Stomach (tissue), 9 donors: ENCODE data around the gene DPF1. TPM values are rescaled to one million over a fixed set of nuclear protein-coding genes. Genes with fewer than 3 reads are reported as not detected.

ENCODE experiments used
- DNase-seq, 2 donors: peaks; one replicate each; pipeline versions ENCODE4 v3.0.0 to v3.0.0-alpha.2; 2013 to 2019
- H3K27ac ChIP-seq, 5 donors: fragments of 200-600 bp in 4 of 5; sonication (generic) in 4 of 5; one replicate each; pipeline ENCODE4 v1.5.1; 2013 to 2019; ENCODE audit warnings: mild to moderate bottlenecking in 1 of 5, moderate library complexity in 1 of 5
- H3K27me3 ChIP-seq, 3 donors: fragments of 200-600 bp; sonication (generic); one replicate each; pipeline ENCODE4 v1.5.1; 2017 to 2019; ENCODE audit warnings: mixed run types in 1 of 3
- H3K36me3 ChIP-seq, 4 donors: fragments of 200-600 bp; sonication (generic); 1 replicate in 3 of 4; 2 replicates in 1 of 4; pipeline ENCODE4 v1.5.1; 2016 to 2019
- H3K4me1 ChIP-seq, 4 donors: fragments of 200-600 bp; sonication (generic); one replicate each; pipeline ENCODE4 v1.5.1; 2016 to 2019
- H3K4me3 ChIP-seq, 4 donors: fragments of 200-600 bp; sonication (generic) in 3 of 4; one replicate each; pipeline ENCODE4 v1.5.1; 2016 to 2019; ENCODE audit warnings: mild to moderate bottlenecking in 1 of 4
- H3K9me3 ChIP-seq, 4 donors: fragments of 200-600 bp; sonication (generic); one replicate each; pipeline ENCODE4 v1.5.1; 2016 to 2019
- EP300 ChIP-seq: sonication (generic); formaldehyde crosslinking; IDR thresholded peaks from one replicate; pipeline ENCODE4 v1.6.1; 2017; ENCODE audit warnings: antibody characterized with exemption
- POLR2A ChIP-seq, 4 donors: fragments of 450-650 bp; IDR thresholded peaks; one replicate each; pipeline ENCODE4 v1.6.1; 2016; ENCODE audit warnings: antibody characterized with exemption in 4 of 4, control low read depth in 2 of 4, mild to moderate bottlenecking in 1 of 4, moderate library complexity in 1 of 4
- POLR2AphosphoS5 ChIP-seq, 3 donors: sonication (generic); formaldehyde crosslinking; IDR thresholded peaks; one replicate each; pipeline ENCODE4 v1.6.1; 2016; ENCODE audit warnings: antibody characterized with exemption in 3 of 3
- WGBS, 5 donors: extraction: QIAGEN DNeasy Blood & Tissue Kit in 3 of 5; methylation state at CpG; one replicate each; pipeline versions ENCODE4 v1.1.5 to v1.1.7; 2013 to 2018; 5-methylcytosine and 5-hydroxymethylcytosine counted together
- intact Hi-C: fragments of 100-400 bp; cut with DNase I; formaldehyde crosslinking; loops from one replicate; pipeline ENCODE4 v1.15.1; 2023; ENCODE audit warnings: low total_unique reads
- polyA plus RNA-seq, 3 donors: library from polyadenylated mRNA; stranded (reverse); fragments of 200-250 nt; gene quantifications; one replicate each; pipeline ENCODE4 v1.2.3, GENCODE V29; 2013
- total RNA-seq, 5 donors: library from RNA; depleted of rRNA; stranded (reverse); fragments of >200 nt; gene quantifications; one replicate each; pipeline versions ENCODE4 v1.1.0 to v1.2.3, GENCODE V29; 2014 to 2016
- TF ChIP-seq, protein P1 (sequence below), 7 experiments: fragments of 450-650 bp in 4 of 7; fragments of 200-600 bp in 3 of 7; sonication (generic) in 3 of 7; IDR thresholded peaks; one replicate each; pipeline ENCODE4 v1.5.1; 2016 to 2019; ENCODE audit warnings: antibody characterized with exemption in 7 of 7, control low read depth in 2 of 7, mild to moderate bottlenecking in 1 of 7
- donor health status: healthy with polysubstance abuse.
- donor health status: Bipolar disorder and iron deficiency.
- donor health status: healthy.

The DPF1 gene
- total and polyA plus RNA-seq, 8 donors = 0.12 to 0.43 TPM; not detected in 6

GRCh38 chr19:38170334-38170733, 53.7 kb downstream of the DPF1 start:
- H3K36me3 ChIP-seq = peaks cover 3 to 75% (median 67%) of the 10 kb centered on the region in 4 donors
- 88 to 93% (median 91%) methylated on average over 7 to 12 of the region's 12 CpGs for WGBS, 5 donors
- intact Hi-C loops = no loop called here

GRCh38 chr19:38168637-38169036, 55.4 kb downstream of the DPF1 start:
- Histone ChIP-seq H3K4me3 (no peak overlapping the region), H3K27me3 (no peaks in the 10 kb centered on the region), H3K27ac (no peak overlapping the region), H3K36me3 (peaks cover 9 to 85% (median 81%) of the 10 kb centered on the region in 4 donors), H3K9me3 (no peaks in the 10 kb centered on the region), H3K4me1 (no peaks in the 10 kb centered on the region)
- DNase-seq = no peak
- intact Hi-C loops = no loop called here
- 85 to 92% (median 90%) methylated on average over 4 of the region's 4 CpGs for WGBS, 5 donors
- no peak for TF ChIP-seq POLR2A (IDR thresholded peaks at IDR 0.05)
- TF ChIP-seq, protein P1, sequence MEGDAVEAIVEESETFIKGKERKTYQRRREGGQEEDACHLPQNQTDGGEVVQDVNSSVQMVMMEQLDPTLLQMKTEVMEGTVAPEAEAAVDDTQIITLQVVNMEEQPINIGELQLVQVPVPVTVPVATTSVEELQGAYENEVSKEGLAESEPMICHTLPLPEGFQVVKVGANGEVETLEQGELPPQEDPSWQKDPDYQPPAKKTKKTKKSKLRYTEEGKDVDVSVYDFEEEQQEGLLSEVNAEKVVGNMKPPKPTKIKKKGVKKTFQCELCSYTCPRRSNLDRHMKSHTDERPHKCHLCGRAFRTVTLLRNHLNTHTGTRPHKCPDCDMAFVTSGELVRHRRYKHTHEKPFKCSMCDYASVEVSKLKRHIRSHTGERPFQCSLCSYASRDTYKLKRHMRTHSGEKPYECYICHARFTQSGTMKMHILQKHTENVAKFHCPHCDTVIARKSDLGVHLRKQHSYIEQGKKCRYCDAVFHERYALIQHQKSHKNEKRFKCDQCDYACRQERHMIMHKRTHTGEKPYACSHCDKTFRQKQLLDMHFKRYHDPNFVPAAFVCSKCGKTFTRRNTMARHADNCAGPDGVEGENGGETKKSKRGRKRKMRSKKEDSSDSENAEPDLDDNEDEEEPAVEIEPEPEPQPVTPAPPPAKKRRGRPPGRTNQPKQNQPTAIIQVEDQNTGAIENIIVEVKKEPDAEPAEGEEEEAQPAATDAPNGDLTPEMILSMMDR (IDR thresholded peaks at IDR 0.05) = no peak
- no peak for TF ChIP-seq EP300
- no peak for TF ChIP-seq POLR2AphosphoS5 (IDR thresholded peaks at IDR 0.05)

More at GRCh38 chr19:38170334-38170733, 53.7 kb downstream of the DPF1 start:
- Histone ChIP-seq H3K9me3 (no peaks in the 10 kb centered on the region), H3K4me1 (no peaks in the 10 kb centered on the region), H3K27ac (no peak overlapping the region), H3K27me3 (no peaks in the 10 kb centered on the region), H3K4me3 (no peak overlapping the region)
- no peak for DNase-seq
- TF ChIP-seq POLR2A (IDR thresholded peaks at IDR 0.05) = no peak
- TF ChIP-seq EP300 = no peak
- TF ChIP-seq POLR2AphosphoS5 (IDR thresholded peaks at IDR 0.05) = no peak
- TF ChIP-seq, protein P1 (IDR thresholded peaks at IDR 0.05) = no peak

- Histone ChIP-seq H3K4me3 (no peak overlapping the region), H3K27ac (no peak overlapping the region), H3K9me3 (peaks cover 8 to 14% (median 12%) of the 10 kb centered on the region in 4 donors), H3K27me3 (no peaks in the 10 kb centered on the region), H3K4me1 (no peaks in the 10 kb centered on the region), H3K36me3 (peaks cover 23 to 100% (median 98%) of the 10 kb centered on the region in 4 donors)
- DNase-seq = no peak
- TF ChIP-seq EP300 (no peak), POLR2AphosphoS5 (IDR thresholded peaks at IDR 0.05) (no peak), POLR2A (IDR thresholded peaks at IDR 0.05) (no peak)
- TF ChIP-seq, protein P1 (IDR thresholded peaks at IDR 0.05) = no peak
- WGBS, 5 donors = 90 to 98% (median 93%) methylated on average over 6 of the region's 6 CpGs
- intact Hi-C loops = no loop called here
These were observed 58.7 kb downstream of the DPF1 start for GRCh38 chr19:38165335-38165734.

- Histone ChIP-seq H3K27ac (no peak overlapping the region), H3K36me3 (peaks cover 26 to 100% (median 98%) of the 10 kb centered on the region in 4 donors), H3K27me3 (no peaks in the 10 kb centered on the region), H3K4me3 (no peak overlapping the region), H3K4me1 (no peaks in the 10 kb centered on the region), H3K9me3 (peaks cover 8 to 14% (median 12%) of the 10 kb centered on the region in 4 donors)
- WGBS, 5 donors = 92 to 98% (median 95%) methylated on average over 5 to 25 of the region's 25 CpGs
- no peak for TF ChIP-seq EP300
- no peak for TF ChIP-seq POLR2AphosphoS5 (IDR thresholded peaks at IDR 0.05)
- TF ChIP-seq, protein P1 (IDR thresholded peaks at IDR 0.05) = no peak
- TF ChIP-seq POLR2A (IDR thresholded peaks at IDR 0.05) = no peak
- DNase-seq = no peak
- intact Hi-C loops = no loop called here
These were observed 59.5 kb downstream of the DPF1 start for GRCh38 chr19:38164526-38164925.
